H1 (cell line): ENCODE results near the gene DPEP3. TPM values are rescaled to one million over a fixed set of nuclear protein-coding genes. Genes with fewer than 3 reads are reported as not detected.
A peak's percentile ranks its signal among the peaks of the same experiment; 100 is the strongest.

Source experiments
- CTCF ChIA-PET: fragments of 300-600 bp; sonication (Branson Sonifier 250); formaldehyde crosslinking; loops from one replicate; lab custom pipeline; 2021; ENCODE audit not compliant: partially characterized antibody; lab: Charles Lee
- POLR2A ChIA-PET: fragments of 300-600 bp; sonication (Branson Sonifier 250); formaldehyde crosslinking; loops from one replicate; lab custom pipeline; 2021; ENCODE audit warnings: inconsistent platforms; ENCODE audit not compliant: partially characterized antibody; lab: Charles Lee
- DNase-seq, 2 experiments: peaks; one replicate each; pipeline versions ENCODE4 v3.0.0 to v3.0.0-alpha.2; 2010 to 2022; ENCODE audit warnings: low spot score in 2 of 2, low read depth in 1 of 2, mixed read lengths in 1 of 2
- FAIRE-seq: peaks from 2 replicates; lab custom pipeline; 2011; peaks lifted over from hg19 to GRCh38; lab: Jason Lieb, UNC
- H2AFZ ChIP-seq: 2 replicates; pipeline ENCODE4 v1.8.1; 2012; ENCODE audit warnings: low read length, inconsistent platforms
- H2AK5ac ChIP-seq: 2 replicates; pipeline ENCODE4 v1.6.1; 2013; ENCODE audit warnings: low read depth, low read length
- H2BK120ac ChIP-seq: replicated peaks from 2 replicates; pipeline ENCODE3; 2013; ENCODE audit warnings: low read depth, low read length, inconsistent platforms
- H2BK12ac ChIP-seq: 2 replicates; pipeline ENCODE4 v1.6.1; 2013; ENCODE audit warnings: low read depth, low read length
- H2BK15ac ChIP-seq: 2 replicates; pipeline ENCODE4 v1.6.1; 2013; ENCODE audit warnings: low read length
- H2BK20ac ChIP-seq: 2 replicates; pipeline ENCODE4 v1.6.1; 2013; ENCODE audit warnings: low read length
- H2BK5ac ChIP-seq: 2 replicates; pipeline ENCODE4 v1.6.1; 2013; ENCODE audit warnings: low read depth, low read length
- H3K14ac ChIP-seq: 2 replicates; pipeline ENCODE4 v1.6.1; 2013; ENCODE audit warnings: inconsistent platforms; ENCODE audit not compliant: insufficient read length
- H3K18ac ChIP-seq: 2 replicates; pipeline ENCODE4 v1.6.1; 2013; ENCODE audit warnings: low read length; ENCODE audit errors: extremely low read depth
- H3K23ac ChIP-seq: 2 replicates; pipeline ENCODE4 v1.6.1; 2013; ENCODE audit warnings: inconsistent platforms; ENCODE audit not compliant: insufficient read length
- H3K23me2 ChIP-seq: 2 replicates; pipeline ENCODE4 v1.6.1; 2013; ENCODE audit warnings: low read depth, low read length
- H3K27ac ChIP-seq: 2 replicates; pipeline ENCODE4 v1.6.1; 2011; ENCODE audit warnings: low read depth, low read length, inconsistent platforms
- H3K27me3 ChIP-seq, 4 experiments: replicated peaks in 1 of 4; 1 replicate in 1 of 4; 2 replicates in 3 of 4; pipeline versions ENCODE4 v1.6.1 to v1.8.1; 2011 to 2013; ENCODE audit warnings: low read length in 3 of 4, mild to moderate bottlenecking in 3 of 4, inconsistent platforms in 2 of 4, mixed read lengths in 2 of 4, moderate library complexity in 1 of 4; ENCODE audit not compliant: control insufficient read depth in 3 of 4, insufficient read depth in 3 of 4; ENCODE audit errors: extremely low read depth in 1 of 4
- H3K36me3 ChIP-seq, 4 experiments: 2 replicates each; pipeline versions ENCODE4 v1.6.1 to v1.8.1; 2011 to 2013; ENCODE audit warnings: mild to moderate bottlenecking in 4 of 4, low read length in 3 of 4, moderate library complexity in 2 of 4, control low read depth in 1 of 4, inconsistent platforms in 1 of 4; ENCODE audit not compliant: insufficient read depth in 4 of 4, control insufficient read depth in 2 of 4
- H3K4ac ChIP-seq: replicated peaks from 2 replicates; pipeline ENCODE3; 2013; ENCODE audit warnings: low read length, low read depth, mixed read lengths, inconsistent platforms; ENCODE audit not compliant: insufficient read length
- H3K4me1 ChIP-seq, 4 experiments: replicated peaks in 1 of 4; 1 replicate in 1 of 4; 2 replicates in 3 of 4; pipeline versions ENCODE4 v1.6.1 to v1.8.1; 2011 to 2013; ENCODE audit warnings: low read length in 3 of 4, inconsistent platforms in 2 of 4, mixed read lengths in 1 of 4; ENCODE audit not compliant: insufficient read depth in 4 of 4, control insufficient read depth in 3 of 4
- H3K4me2 ChIP-seq, 2 experiments: 2 replicates each; pipeline versions ENCODE4 v1.6.1 to v1.8.1; 2011 to 2013; ENCODE audit warnings: low read depth in 2 of 2, low read length in 2 of 2, control low read depth in 1 of 2, inconsistent platforms in 1 of 2, mild to moderate bottlenecking in 1 of 2; ENCODE audit not compliant: insufficient read depth in 1 of 2
- H3K4me3 ChIP-seq, 4 experiments: fragments of 200-600, 300-600 bp in 1 of 4; sonication (generic), shearing (Covaris generic), sonication (Bioruptor Twin) in 1 of 4; 2 replicates each; pipeline versions ENCODE4 v1.5.1 to v1.8.1; 2011 to 2016; ENCODE audit warnings: low read length in 4 of 4, low read depth in 3 of 4, control low read depth in 2 of 4, inconsistent platforms in 2 of 4, mild to moderate bottlenecking in 2 of 4, mixed read lengths in 1 of 4, moderate library complexity in 1 of 4; ENCODE audit not compliant: insufficient read depth in 2 of 4; ENCODE audit errors: extremely low read depth in 1 of 4
- H3K56ac ChIP-seq: replicated peaks from 2 replicates; pipeline ENCODE3; 2013; ENCODE audit warnings: low read depth, mild to moderate bottlenecking, mixed read lengths, low read length, inconsistent platforms; ENCODE audit not compliant: insufficient read length
- H3K79me1 ChIP-seq: 2 replicates; pipeline ENCODE4 v1.6.1; 2013; ENCODE audit warnings: low read depth, low read length, control low read depth
- H3K79me2 ChIP-seq, 2 experiments: 2 replicates each; pipeline versions ENCODE4 v1.6.1 to v1.8.1; 2012 to 2013; ENCODE audit warnings: low read length in 2 of 2, mild to moderate bottlenecking in 2 of 2, inconsistent platforms in 1 of 2; ENCODE audit not compliant: insufficient read depth in 2 of 2, control insufficient read depth in 1 of 2
- H3K9ac ChIP-seq, 4 experiments: replicated peaks in 1 of 4; 1 replicate in 1 of 4; 2 replicates in 3 of 4; pipeline versions ENCODE4 v1.6.1 to v1.8.1; 2011 to 2013; ENCODE audit warnings: low read depth in 3 of 4, low read length in 3 of 4, control low read depth in 2 of 4, mild to moderate bottlenecking in 2 of 4, moderate library complexity in 2 of 4, inconsistent platforms in 1 of 4; ENCODE audit errors: extremely low read depth in 1 of 4
- H3K9me3 ChIP-seq, 2 experiments: 2 replicates each; pipeline versions ENCODE4 v1.6.1 to v1.8.1; 2012 to 2013; ENCODE audit warnings: mild to moderate bottlenecking in 2 of 2, moderate library complexity in 2 of 2, control low read depth in 1 of 2, inconsistent platforms in 1 of 2, low read depth in 1 of 2, low read length in 1 of 2, mixed read lengths in 1 of 2; ENCODE audit not compliant: insufficient read depth in 2 of 2
- H4K20me1 ChIP-seq, 2 experiments: replicated peaks in 1 of 2; 2 replicates each; pipeline versions ENCODE3 to v1.8.1; 2011 to 2013; ENCODE audit warnings: inconsistent platforms in 2 of 2, low read length in 2 of 2, mild to moderate bottlenecking in 1 of 2; ENCODE audit not compliant: insufficient read depth in 2 of 2, control insufficient read depth in 1 of 2
- H4K5ac ChIP-seq: 2 replicates; pipeline ENCODE4 v1.6.1; 2013; ENCODE audit warnings: low read length, low read depth, mixed read lengths, inconsistent platforms; ENCODE audit not compliant: insufficient read length
- H4K8ac ChIP-seq: 2 replicates; pipeline ENCODE4 v1.8.0; 2013; ENCODE audit warnings: mild to moderate bottlenecking, moderate library complexity, low read length, inconsistent platforms; ENCODE audit not compliant: insufficient read depth; ENCODE audit errors: extremely low read depth
- H4K91ac ChIP-seq: replicated peaks from 2 replicates; pipeline ENCODE3; 2013; ENCODE audit warnings: low read length, mixed read lengths, inconsistent platforms; ENCODE audit not compliant: insufficient read length
- CHD1 ChIP-seq: IDR thresholded peaks from 2 replicates; pipeline ENCODE4 v1.6.1; 2012; ENCODE audit warnings: low read depth, low read length, improper control_type of control experiment
- CTCF ChIP-seq, 3 experiments: IDR thresholded peaks; 1 replicate in 2 of 3; 2 replicates in 1 of 3; pipeline versions ENCODE4 v1.5.1 to v1.6.1; 2011; ENCODE audit warnings: low read length in 3 of 3, mild to moderate bottlenecking in 3 of 3, inconsistent platforms in 2 of 3, low read depth in 1 of 3, moderate library complexity in 1 of 3; ENCODE audit not compliant: insufficient read depth in 1 of 3; ENCODE audit errors: control extremely low read depth in 1 of 3
- EGR1 ChIP-seq: IDR thresholded peaks from 2 replicates; pipeline ENCODE4 v1.6.1; 2011; ENCODE audit warnings: low read depth, low read length, borderline replicate concordance
- EZH2 ChIP-seq: fragments of 200-600 bp; sonication (generic); IDR thresholded peaks from 2 replicates; pipeline ENCODE4 v1.7.1; 2012; ENCODE audit warnings: low read depth, mild to moderate bottlenecking, moderate library complexity, low read length, inconsistent platforms; ENCODE audit not compliant: severe bottlenecking
- JUN ChIP-seq: IDR thresholded peaks from 2 replicates; pipeline ENCODE4 v1.6.1; 2011; ENCODE audit warnings: low read depth, mild to moderate bottlenecking, improper control_type of control experiment, low read length
- POLR2A ChIP-seq, 2 experiments: IDR thresholded peaks; 1 replicate in 1 of 2; 2 replicates in 1 of 2; pipeline ENCODE4 v1.6.1; 2011; ENCODE audit warnings: low read depth in 2 of 2, low read length in 2 of 2, mild to moderate bottlenecking in 2 of 2; ENCODE audit errors: control extremely low read depth in 1 of 2
- SP2 ChIP-seq: IDR thresholded peaks from 2 replicates; pipeline ENCODE4 v1.6.1; 2012; ENCODE audit warnings: mild to moderate bottlenecking, low read length, inconsistent platforms
- WGBS, 2 experiments: shearing (Covaris generic) in 1 of 2; methylation state at CpG; one replicate each; pipeline versions ENCODE4 v1.1.6 to v1.1.7; 2013 to 2015; ENCODE audit warnings: low lambda C conversion rate in 2 of 2, mixed read lengths in 2 of 2, inconsistent platforms in 1 of 2, low coverage in 1 of 2, missing lambda C conversion rate in 1 of 2; ENCODE audit not compliant: insufficient replicate concordance in 2 of 2, insufficient coverage in 1 of 2, insufficient read length in 1 of 2; ENCODE audit errors: extremely low coverage in 1 of 2, missing lambda C conversion rate in 1 of 2; 5-methylcytosine and 5-hydroxymethylcytosine counted together
- polyA plus RNA-seq, 7 experiments: library from polyadenylated mRNA; depleted of rRNA in 3 of 7; stranded (reverse) in 5 of 7; unstranded in 2 of 7; fragments of >200 nt in 5 of 7; fragments of 200-250 nt in 2 of 7; gene quantifications; 1 replicate in 5 of 7; 2 replicates in 1 of 7; 4 replicates in 1 of 7; pipeline versions ENCODE4 v1.2.1 to v1.2.3, GENCODE V29; 2011 to 2013; ENCODE audit warnings: missing spikeins in 2 of 7, mixed read lengths in 2 of 7
- total RNA-seq: library from RNA; stranded (reverse); fragmentation: NEBNext Ultra II Directional; extraction: Animal tissue kit (Norgen Biotek cat#: 25700); gene quantifications from 2 replicates; pipeline ENCODE4 v1.2.1, GENCODE V29; 2021

Gene DPEP3
- total and polyA plus RNA-seq, 2 of the 8 experiments (the other 6 are each of a cell fraction or from before 2014, with no cell fraction given): 6.5 to 9.9 TPM

DNA sequence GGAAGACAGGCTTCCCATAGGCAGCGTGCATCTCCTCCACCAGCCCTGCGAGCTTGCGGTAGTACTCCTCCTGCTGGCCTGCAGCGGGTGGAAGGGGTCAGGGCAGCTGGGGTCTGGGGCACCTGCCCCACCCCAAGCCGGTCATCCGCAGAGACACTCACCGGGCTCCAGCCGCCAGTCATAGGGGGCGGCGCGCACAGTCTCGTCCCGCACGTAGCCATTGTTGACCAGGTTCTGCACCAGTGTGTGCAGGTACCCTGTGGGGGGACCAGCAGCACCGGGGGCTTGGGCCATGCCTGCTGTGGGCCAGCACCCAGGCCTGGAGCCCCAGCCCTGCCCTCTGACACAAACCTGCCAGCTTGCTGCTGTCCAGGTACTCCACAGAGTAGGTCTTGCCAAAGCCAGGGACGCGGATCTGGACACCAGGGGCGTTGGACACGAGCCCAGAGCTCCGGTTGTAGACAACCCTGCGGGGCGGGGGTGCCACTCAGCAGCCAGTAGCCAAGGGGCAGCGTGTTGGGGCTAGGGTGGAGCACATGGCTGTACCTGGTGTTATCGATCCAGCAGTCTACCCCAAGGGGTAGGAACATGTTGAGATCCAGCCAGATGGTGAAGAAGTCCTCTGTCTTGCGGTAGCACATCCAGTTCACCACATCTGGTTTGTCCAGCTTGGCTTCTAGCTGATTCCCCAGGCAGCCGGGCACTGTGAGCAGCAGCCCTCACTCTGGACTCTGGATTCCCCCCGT, 37.6 kb downstream of the DPEP3 start:
- H2BK20ac ChIP-seq: no peak overlapping the region
- H3K4me2 ChIP-seq: no peak overlapping the region
- peaks cover 2% of the 10 kb centered on the region; the same call in 1 of the 2 replicates for H3K79me1 ChIP-seq
- TF ChIP-seq SP2 (no peak), CHD1 (no peak), POLR2A (IDR thresholded peaks at IDR 0.05; ENCODE audit: control extremely low read depth in 1 of 2, low read depth in 2 of 2, low read length in 2 of 2) (0 out of 3 replicates have a peak, but pooled peaks of 1 of the 2 experiments have one; percentile 41), JUN (no peak), EZH2 (no peak), EGR1 (no peak), CTCF (IDR thresholded peaks at IDR 0.05; ENCODE audit: control extremely low read depth in 1 of 3, insufficient read depth in 1 of 3, low read depth in 1 of 3, low read length in 3 of 3) (peak in 1 of 3 experiments; percentile 52; a peak in 1 of 4 replicates)
- no peak overlapping the region for H3K9ac ChIP-seq
- H3K14ac ChIP-seq: no peak overlapping the region
- peaks cover 3 to 30% (median 15%) of the 10 kb centered on the region in 4 experiments; a peak in 6 of 8 replicates for H3K36me3 ChIP-seq
- H3K27me3 ChIP-seq: no peaks in the 10 kb centered on the region
- no peak overlapping the region for H2BK120ac ChIP-seq
- no peak overlapping the region for H2BK5ac ChIP-seq
- no peak overlapping the region for H4K5ac ChIP-seq
- no peak overlapping the region for H3K4me3 ChIP-seq
- H3K23ac ChIP-seq: no peak overlapping the region
- H3K9me3 ChIP-seq: no peaks in the 10 kb centered on the region
- H3K56ac ChIP-seq: no peak overlapping the region
- H2BK12ac ChIP-seq: no peak overlapping the region
- FAIRE-seq: no peak
- peaks cover 15 to 36% of the 10 kb centered on the region in 2 experiments for H4K20me1 ChIP-seq
- H3K79me2 ChIP-seq: no peaks in the 10 kb centered on the region
- DNase-seq: no peak
- H2BK15ac ChIP-seq: no peak overlapping the region
- no peak overlapping the region; the same call in 1 of the 2 replicates for H4K8ac ChIP-seq
- H3K23me2 ChIP-seq: no peaks in the 10 kb centered on the region
- H2AFZ ChIP-seq: no peak overlapping the region
- 93% methylated on average over 25 of the region's 27 CpGs; no CpG with 5 or more reads in 1 of the 2 experiments for WGBS, 2 experiments
- H2AK5ac ChIP-seq: no peak overlapping the region
- ChIA-PET POLR2A (interaction anchor here (1.0 to 6.8 kb wide), 9 partner anchors 7 to 122 kb away, joined by 3 to 31 read pairs (median 3); partner anchors contain the start of genes CTRL, NRN1L and PSMB10), CTCF (interaction anchor here (0.6 to 27.1 kb wide), 39 partner anchors 8 to 299 kb away, joined by 3 to 623 read pairs (median 5); partner anchors contain the start of genes CENPT, CTRL, EDC4 and NRN1L)
- no peaks in the 10 kb centered on the region; a peak in 1 of 7 replicates for H3K4me1 ChIP-seq
- no peak overlapping the region for H3K18ac ChIP-seq
- no peak overlapping the region for H4K91ac ChIP-seq
- H3K4ac ChIP-seq: no peak overlapping the region
- H3K27ac ChIP-seq: no peak overlapping the region
